Gastrocnemius medialis (tissue), 4 donors: ENCODE results near the gene PRPSAP2.

Experiments
- CTCF ChIP-seq, 5 experiments: fragments of 450-650 bp in 3 of 5; fragments of 200-600 bp in 2 of 5; sonication (generic) in 2 of 5; IDR thresholded peaks in 4 of 5; conservative IDR thresholded peaks in 1 of 5; 1 replicate in 4 of 5; 2 replicates in 1 of 5; pipeline ENCODE4 v1.5.1; 2016 to 2019; ENCODE audit warnings: antibody characterized with exemption in 5 of 5, mild to moderate bottlenecking in 3 of 5, moderate library complexity in 3 of 5
- POLR2A ChIP-seq, 2 donors: fragments of 450-650 bp; IDR thresholded peaks; one replicate each; pipeline ENCODE4 v1.6.1; 2017; ENCODE audit warnings: antibody characterized with exemption in 2 of 2, mild to moderate bottlenecking in 2 of 2, moderate library complexity in 2 of 2

GRCh38 chr17:18866866-18867813, 9.2 kb downstream of the PRPSAP2 start:
- TF ChIP-seq CTCF (IDR thresholded peaks at IDR 0.05 in 4 of 5, conservative IDR thresholded peaks at IDR 0.05 in 1 of 5) (no peak), POLR2A (IDR thresholded peaks at IDR 0.05) (no peak)
